ENCODE data around the gene TTLL12.

Gene TTLL12

GRCh38 chr22:43186272-43187170, at the start of gene TTLL12:
TTLL12 (minus strand) TSS chr22:43187134; CDS start chr22:43187069, 65 bp downstream.
- FAIRE-seq: peak; percentile 85
- peak; percentile 82 for DNase-seq (ENCODE audit: insufficient read length, low spot score)

GRCh38 chr22:43235445-43236409, 48.8 kb upstream of the TTLL12 start:
- no peak for FAIRE-seq

GRCh38 chr22:43234264-43234988, 47.5 kb upstream of the TTLL12 start:
- FAIRE-seq (no peak), DNase-seq (ENCODE audit: insufficient read length, low spot score) (no peak)

More at GRCh38 chr22:43235445-43236409, 48.8 kb upstream of the TTLL12 start:
- DNase-seq (ENCODE audit: insufficient read length, low spot score): no peak

GRCh38 chr22:43233529-43233928, 46.6 kb upstream of the TTLL12 start:
- no peak for FAIRE-seq
- no peak for DNase-seq (ENCODE audit: insufficient read length, low spot score)

GRCh38 chr22:43232445-43232844, 45.5 kb upstream of the TTLL12 start:
- FAIRE-seq: no peak

GRCh38 chr22:43231724-43232034, 44.7 kb upstream of the TTLL12 start:
- no peak for FAIRE-seq

More at GRCh38 chr22:43232445-43232844, 45.5 kb upstream of the TTLL12 start:
- no peak for DNase-seq (ENCODE audit: insufficient read length, low spot score)

GRCh38 chr22:43230971-43231723, 44.2 kb upstream of the TTLL12 start:
- peak; percentile 91 for FAIRE-seq
- DNase-seq (ENCODE audit: insufficient read length, low spot score): peak; percentile 94

More at GRCh38 chr22:43231724-43232034, 44.7 kb upstream of the TTLL12 start:
- no peak for DNase-seq (ENCODE audit: insufficient read length, low spot score)

GRCh38 chr22:43230571-43230970, 43.6 kb upstream of the TTLL12 start:
- FAIRE-seq: no peak

GRCh38 chr22:43228863-43229262, 41.9 kb upstream of the TTLL12 start:
- no peak for DNase-seq (ENCODE audit: insufficient read length, low spot score)
- no peak for FAIRE-seq

More at GRCh38 chr22:43230571-43230970, 43.6 kb upstream of the TTLL12 start:
- DNase-seq (ENCODE audit: insufficient read length, low spot score): no peak

GRCh38 chr22:43228330-43228729, 41.4 kb upstream of the TTLL12 start:
- FAIRE-seq: no peak
- no peak for DNase-seq (ENCODE audit: insufficient read length, low spot score)

GRCh38 chr22:43227239-43227630, 40.3 kb upstream of the TTLL12 start:
- DNase-seq (ENCODE audit: insufficient read length, low spot score) (no peak), FAIRE-seq (no peak)

- FAIRE-seq: no peak
- no peak for DNase-seq (ENCODE audit: insufficient read length, low spot score)
Observed at GRCh38 chr22:43226377-43227238, 39.7 kb upstream of the TTLL12 start.

GRCh38 chr22:43225609-43226008, 38.7 kb upstream of the TTLL12 start:
- FAIRE-seq: no peak

GRCh38 chr22:43222987-43223386, 36.1 kb upstream of the TTLL12 start:
- no peak for FAIRE-seq

More at GRCh38 chr22:43225609-43226008, 38.7 kb upstream of the TTLL12 start:
- no peak for DNase-seq (ENCODE audit: insufficient read length, low spot score)

GRCh38 chr22:43222262-43222661, 35.3 kb upstream of the TTLL12 start:
- DNase-seq (ENCODE audit: insufficient read length, low spot score) (no peak), FAIRE-seq (no peak)

More at GRCh38 chr22:43222987-43223386, 36.1 kb upstream of the TTLL12 start:
- no peak for DNase-seq (ENCODE audit: insufficient read length, low spot score)

GRCh38 chr22:43220625-43221380, 33.9 kb upstream of the TTLL12 start:
- FAIRE-seq (no peak), DNase-seq (ENCODE audit: insufficient read length, low spot score) (no peak)

- DNase-seq (ENCODE audit: insufficient read length, low spot score) (no peak), FAIRE-seq (no peak)
Observed at GRCh38 chr22:43218786-43219185, 31.9 kb upstream of the TTLL12 start.

Measured in GM19239 (cell line).